Measurements from ENCODE around the gene ASTN2. TPM values are rescaled to one million over a fixed set of nuclear protein-coding genes. Genes with fewer than 3 reads are reported as not detected.
A peak's percentile ranks its signal among the peaks of the same experiment; 100 is the strongest.

Gene ASTN2
- polyA plus RNA-seq, 2 of the 4 experiments (the other 2 are of a cell fraction), result 5.8 to 11.6 TPM

GRCh38 chr9:116978155-116978554 is 436.7 kb downstream of the ASTN2 start:
- DNase-seq (ENCODE audit: low read depth in 1 of 2, low spot score in 1 of 2), result peak; percentile 21 to 34

DNA sequence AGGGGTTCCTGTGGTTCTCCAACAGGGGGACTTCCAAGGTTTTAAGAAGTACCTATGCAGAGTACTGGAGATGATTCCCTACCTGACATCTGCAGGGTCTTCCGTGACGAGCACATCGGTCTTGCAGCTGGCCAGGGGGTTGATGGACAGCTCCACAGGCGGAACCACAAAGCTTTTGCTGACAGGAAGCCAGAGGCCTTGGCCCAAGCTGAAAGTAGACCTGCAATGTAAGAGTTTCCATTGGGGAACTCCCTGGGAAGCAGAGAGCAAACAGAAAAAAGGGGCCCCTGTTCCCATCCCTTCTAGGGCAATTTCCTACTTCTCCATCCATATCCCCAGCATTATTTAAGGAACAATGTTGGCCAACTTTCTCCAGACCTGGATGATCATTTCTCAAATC is 439.7 kb downstream of the ASTN2 start:
- no peak for FAIRE-seq
- CTCF ChIA-PET, result interaction anchor here (0.8 kb wide), 1 partner anchor 115 kb away, joined by 3 read pairs; no protein-coding TSS in a partner anchor

More at GRCh38 chr9:116978155-116978554, 436.7 kb downstream of the ASTN2 start:
- ATAC-seq (peak in 1 of 2 experiments; percentile 46; a peak in 1 of 6 replicates), FAIRE-seq (no peak)
- Histone ChIP-seq H3K4me1 (peaks cover 21% of the 10 kb centered on the region), H3K27ac (no peak overlapping the region), H3K9me3 (no peaks in the 10 kb centered on the region), H3K4me3 (no peak overlapping the region), H3K4me2 (peak overlapping the region; percentile 42)
- ChIA-PET CTCF (interaction anchor here (0.7 kb wide), 1 partner anchor 67 kb away, joined by 4 read pairs; no protein-coding TSS in a partner anchor), POLR2A (no interaction called here)
- WGBS (ENCODE audit: missing lambda C conversion rate), result 12% methylated on average over 2 of the region's 2 CpGs
- TF ChIP-seq FOSL2 (IDR thresholded peaks at IDR 0.05) (no peak), FOSL2 (CRISPR knock-in tag; IDR thresholded peaks at IDR 0.05) (0 out of 2 replicates have a peak, but pooled peaks have one; percentile 31), EHMT2 (IDR thresholded peaks at IDR 0.05; ENCODE audit: low read depth) (no peak), GATA3 (IDR thresholded peaks at IDR 0.05; ENCODE audit: borderline replicate concordance) (peak; percentile 24; the same call in 1 of the 2 replicates)

GRCh38 chr9:116966199-116966598 is 448.7 kb downstream of the ASTN2 start:
- Histone ChIP-seq H3K4me2 (no peak overlapping the region), H3K4me1 (no peaks in the 10 kb centered on the region), H3K27ac (no peak overlapping the region), H3K9me3 (no peaks in the 10 kb centered on the region), H3K4me3 (no peak overlapping the region)
- ChIA-PET POLR2A (no interaction called here), CTCF (no interaction called here)
- no peak for TF ChIP-seq HMGXB4 (CRISPR knock-in tag; IDR thresholded peaks at IDR 0.05; ENCODE audit: borderline replicate concordance)
- TF ChIP-seq RCOR1 (IDR thresholded peaks at IDR 0.05; ENCODE audit: low read depth, low read length), result no peak
- no peak for TF ChIP-seq TP53 (CRISPR knock-in tag; IDR thresholded peaks at IDR 0.05)
- TF ChIP-seq MAZ (IDR thresholded peaks at IDR 0.05; ENCODE audit: borderline replicate concordance, low read depth, low read length), result no peak
- no peak for TF ChIP-seq HDAC2 (IDR thresholded peaks at IDR 0.05)
- TF ChIP-seq MAX (IDR thresholded peaks at IDR 0.05), result no peak
- no peak for TF ChIP-seq RNF2 (IDR thresholded peaks at IDR 0.05; ENCODE audit: borderline replicate concordance, low read depth)
- TF ChIP-seq NPAS2 (CRISPR knock-in tag; IDR thresholded peaks at IDR 0.05; ENCODE audit: borderline replicate concordance), result no peak
- no peak for TF ChIP-seq NFE2L2 (conservative IDR thresholded peaks at IDR 0.05; ENCODE audit: low read length)
- no peak for TF ChIP-seq JUNB (IDR thresholded peaks at IDR 0.05)
- TF ChIP-seq CHD2 (IDR thresholded peaks at IDR 0.05; ENCODE audit: low read length, partially characterized antibody), result no peak
- no peak for TF ChIP-seq MAFK (IDR thresholded peaks at IDR 0.05; ENCODE audit: partially characterized antibody)
- TF ChIP-seq, protein P1, sequence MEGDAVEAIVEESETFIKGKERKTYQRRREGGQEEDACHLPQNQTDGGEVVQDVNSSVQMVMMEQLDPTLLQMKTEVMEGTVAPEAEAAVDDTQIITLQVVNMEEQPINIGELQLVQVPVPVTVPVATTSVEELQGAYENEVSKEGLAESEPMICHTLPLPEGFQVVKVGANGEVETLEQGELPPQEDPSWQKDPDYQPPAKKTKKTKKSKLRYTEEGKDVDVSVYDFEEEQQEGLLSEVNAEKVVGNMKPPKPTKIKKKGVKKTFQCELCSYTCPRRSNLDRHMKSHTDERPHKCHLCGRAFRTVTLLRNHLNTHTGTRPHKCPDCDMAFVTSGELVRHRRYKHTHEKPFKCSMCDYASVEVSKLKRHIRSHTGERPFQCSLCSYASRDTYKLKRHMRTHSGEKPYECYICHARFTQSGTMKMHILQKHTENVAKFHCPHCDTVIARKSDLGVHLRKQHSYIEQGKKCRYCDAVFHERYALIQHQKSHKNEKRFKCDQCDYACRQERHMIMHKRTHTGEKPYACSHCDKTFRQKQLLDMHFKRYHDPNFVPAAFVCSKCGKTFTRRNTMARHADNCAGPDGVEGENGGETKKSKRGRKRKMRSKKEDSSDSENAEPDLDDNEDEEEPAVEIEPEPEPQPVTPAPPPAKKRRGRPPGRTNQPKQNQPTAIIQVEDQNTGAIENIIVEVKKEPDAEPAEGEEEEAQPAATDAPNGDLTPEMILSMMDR (IDR thresholded peaks at IDR 0.05), result no peak
- TF ChIP-seq PHF8 (IDR thresholded peaks at IDR 0.05; ENCODE audit: borderline replicate concordance, low read depth), result no peak
- no peak for TF ChIP-seq TFCP2L1 (CRISPR knock-in tag; IDR thresholded peaks at IDR 0.05)
- TF ChIP-seq ZFP36 (IDR thresholded peaks at IDR 0.05; ENCODE audit: borderline replicate concordance, partially characterized antibody), result no peak
- TF ChIP-seq FOSB (CRISPR knock-in tag; IDR thresholded peaks at IDR 0.05), result no peak
- no peak for TF ChIP-seq HOXB13 (CRISPR knock-in tag; IDR thresholded peaks at IDR 0.05; ENCODE audit: low read depth)
- DNase-seq (ENCODE audit: low read depth in 1 of 2, low spot score in 1 of 2) (no peak), ATAC-seq (no peak), FAIRE-seq (no peak)

More for the DNA sequence above, 439.7 kb downstream of the ASTN2 start:
- Histone ChIP-seq H3K4me2 (no peak overlapping the region), H3K4me3 (no peak overlapping the region), H3K27ac (no peak overlapping the region), H3K4me1 (peaks cover 21% of the 10 kb centered on the region), H3K9me3 (no peaks in the 10 kb centered on the region; the same call in 2 of the 3 replicates)
- TF ChIP-seq, protein P2, sequence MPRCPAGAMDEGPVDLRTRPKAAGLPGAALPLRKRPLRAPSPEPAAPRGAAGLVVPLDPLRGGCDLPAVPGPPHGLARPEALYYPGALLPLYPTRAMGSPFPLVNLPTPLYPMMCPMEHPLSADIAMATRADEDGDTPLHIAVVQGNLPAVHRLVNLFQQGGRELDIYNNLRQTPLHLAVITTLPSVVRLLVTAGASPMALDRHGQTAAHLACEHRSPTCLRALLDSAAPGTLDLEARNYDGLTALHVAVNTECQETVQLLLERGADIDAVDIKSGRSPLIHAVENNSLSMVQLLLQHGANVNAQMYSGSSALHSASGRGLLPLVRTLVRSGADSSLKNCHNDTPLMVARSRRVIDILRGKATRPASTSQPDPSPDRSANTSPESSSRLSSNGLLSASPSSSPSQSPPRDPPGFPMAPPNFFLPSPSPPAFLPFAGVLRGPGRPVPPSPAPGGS (IDR thresholded peaks at IDR 0.05), result no peak
- no peak for TF ChIP-seq FOSL2 (IDR thresholded peaks at IDR 0.05)
- TF ChIP-seq FOSL2 (CRISPR knock-in tag; IDR thresholded peaks at IDR 0.05), result no peak
- TF ChIP-seq SREBF2 (IDR thresholded peaks at IDR 0.05), result no peak
- TF ChIP-seq NFE2L2 (conservative IDR thresholded peaks at IDR 0.05; ENCODE audit: low read length), result no peak
- TF ChIP-seq HDAC2 (IDR thresholded peaks at IDR 0.05), result no peak
- no peak for TF ChIP-seq GATA3 (IDR thresholded peaks at IDR 0.05; ENCODE audit: borderline replicate concordance)
- no peak for TF ChIP-seq RCOR1 (IDR thresholded peaks at IDR 0.05; ENCODE audit: low read depth, low read length)
- TF ChIP-seq POLR2AphosphoS2 (conservative IDR thresholded peaks at IDR 0.05; ENCODE audit: low read length), result no peak
- no peak for TF ChIP-seq EP300 (IDR thresholded peaks at IDR 0.05)
- no peak for ATAC-seq
- no peak for DNase-seq (ENCODE audit: low read depth in 1 of 2, low spot score in 1 of 2)
- POLR2A ChIA-PET, result no interaction called here
- WGBS (ENCODE audit: missing lambda C conversion rate), result 77% methylated on average over 4 of the region's 4 CpGs
